DLD1 (cell line): ENCODE results near the gene FBXW11.

Experiments
- in situ Hi-C: cut with HindIII; loops from 2 replicates; pipeline ENCODE4 v1.10.0; 2017; ENCODE audit warnings: low sequenced_read_pairs

Gene FBXW11

DNA sequence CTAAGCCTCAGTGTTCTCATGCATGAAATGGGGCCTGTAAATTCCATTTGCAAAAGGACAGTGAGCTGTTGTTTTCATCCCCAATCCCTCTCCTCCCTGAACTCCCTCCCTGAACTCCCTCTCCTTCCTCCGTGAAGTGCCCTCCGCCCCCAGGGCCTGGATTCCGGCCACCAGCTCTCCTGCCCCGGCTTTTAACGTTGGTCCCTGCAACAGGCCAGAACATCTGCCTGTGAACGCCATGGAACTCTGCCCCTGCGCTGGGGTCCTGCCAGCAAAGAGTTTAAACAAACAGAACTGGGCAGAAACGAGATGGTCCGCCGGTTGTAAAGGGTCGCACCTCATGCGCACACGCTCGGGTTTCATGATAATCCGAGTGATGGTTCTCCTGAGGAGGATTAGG, 158.4 kb downstream of the FBXW11 start:
- in situ Hi-C loops, result no loop called here

DNA sequence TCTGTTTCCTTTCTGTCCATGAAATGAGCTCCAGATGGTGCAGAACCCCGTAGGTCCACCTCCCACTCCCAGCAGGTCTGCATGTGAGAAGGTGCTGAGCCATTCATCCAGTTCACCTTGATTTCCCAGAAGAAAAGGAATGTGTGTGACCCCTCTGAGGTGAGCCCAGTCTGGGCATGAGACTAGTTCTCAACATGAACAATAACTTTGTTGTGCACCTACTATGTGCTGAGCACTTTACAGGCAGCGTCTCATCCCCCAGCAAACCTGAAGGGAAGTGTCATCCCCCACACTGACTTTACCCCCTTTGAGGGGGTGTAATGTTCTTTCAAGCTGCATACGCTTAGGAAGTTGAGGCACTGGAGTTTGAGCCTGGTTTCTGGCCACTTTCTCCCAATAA, 159.4 kb downstream of the FBXW11 start:
- in situ Hi-C loops, result no loop called here

DNA sequence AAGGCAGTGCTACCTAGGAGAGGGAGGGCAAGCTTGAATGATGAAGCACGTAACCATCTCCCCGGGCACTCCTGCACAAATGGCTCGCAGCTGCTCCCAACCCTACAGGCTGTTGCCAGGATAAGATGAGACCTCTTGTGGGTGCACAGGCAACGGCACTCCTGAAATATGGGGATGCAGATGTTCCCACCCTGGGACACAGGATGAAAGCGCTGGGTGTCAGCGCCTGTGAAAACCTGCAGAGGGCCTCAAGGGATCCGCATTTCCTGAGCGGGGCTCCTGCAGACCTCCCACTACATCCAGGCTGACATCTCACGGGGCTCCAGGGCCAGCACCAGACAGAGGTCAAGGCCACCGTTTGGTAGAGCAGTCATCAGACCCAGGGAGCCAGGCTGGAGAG, 160.1 kb downstream of the FBXW11 start:
- in situ Hi-C loops, result no loop called here

DNA sequence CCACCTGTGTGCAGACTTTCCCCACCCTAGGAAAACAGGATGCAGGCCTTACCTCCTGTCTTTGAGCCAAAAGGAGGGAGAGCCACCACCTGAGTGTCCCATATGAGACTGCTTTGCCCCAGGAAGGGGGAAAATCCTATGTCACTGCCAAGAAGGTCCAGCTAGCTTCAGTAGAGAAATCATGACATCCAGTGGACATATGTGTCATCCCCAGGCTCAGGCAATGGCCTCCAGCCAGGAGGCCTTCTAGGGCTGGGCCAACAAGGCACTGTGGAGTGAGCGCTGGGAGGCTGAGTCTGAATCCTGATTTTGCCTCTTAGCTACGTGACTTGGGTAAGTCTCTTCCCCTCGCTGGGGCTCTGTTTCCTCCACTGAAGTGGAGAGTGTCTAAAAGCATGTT, 160.6 kb downstream of the FBXW11 start:
- in situ Hi-C loops, result no loop called here

DNA sequence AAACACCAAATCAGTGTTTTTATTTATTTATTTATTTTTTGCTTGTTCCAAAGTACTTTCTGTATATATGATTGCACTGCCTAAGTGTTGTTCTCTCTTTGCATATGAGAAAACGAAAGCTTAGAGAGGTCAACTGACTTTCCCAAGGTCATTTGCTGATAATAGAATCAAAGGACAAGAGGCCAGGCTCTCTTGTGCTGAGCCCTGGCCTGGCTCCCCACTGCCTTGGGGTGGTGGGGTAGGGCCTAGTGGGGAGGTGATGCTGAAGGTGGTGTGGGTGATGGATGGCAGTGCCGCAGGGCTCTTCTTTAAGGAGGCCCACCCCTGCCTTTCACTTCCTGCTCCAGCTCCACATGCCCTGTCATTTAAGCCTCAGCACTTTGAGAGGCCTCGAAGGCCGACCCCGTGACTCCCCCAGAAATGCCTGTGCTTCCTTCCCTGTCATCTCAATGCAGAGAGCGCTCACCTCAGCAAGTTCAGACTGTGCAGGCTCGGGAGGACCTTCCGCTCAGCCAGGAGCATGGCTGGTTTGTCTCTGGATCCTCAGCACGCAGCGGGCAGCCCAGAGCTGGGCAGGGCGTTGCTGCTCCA, 161.3 kb downstream of the FBXW11 start:
- in situ Hi-C loops, result no loop called here

DNA sequence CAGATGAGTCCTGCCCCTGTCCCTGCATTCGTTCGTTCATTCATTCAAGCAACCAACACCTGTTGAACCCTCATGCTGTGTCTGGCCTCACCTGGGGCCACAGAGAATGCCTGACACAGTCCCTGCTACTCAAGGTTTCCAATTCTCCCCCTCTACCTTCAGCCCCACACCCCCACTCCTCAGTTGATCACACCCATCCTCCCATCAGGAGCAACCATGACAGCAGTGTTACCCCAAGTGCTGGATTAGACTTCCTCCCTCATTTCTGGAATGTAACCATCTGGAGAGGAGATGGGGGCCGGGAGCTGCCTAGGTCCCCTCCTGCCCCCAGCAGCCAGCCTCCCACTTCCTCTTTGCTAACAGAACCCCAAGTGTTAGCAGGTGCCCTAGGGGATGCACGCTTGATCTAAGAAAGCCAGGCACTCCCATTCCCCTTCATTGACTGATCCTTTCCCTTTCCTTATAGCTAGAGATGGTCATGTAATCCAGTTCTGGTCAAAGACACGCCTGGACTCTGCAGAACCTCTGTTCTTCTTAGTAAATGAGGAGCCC, 163.6 kb downstream of the FBXW11 start:
- in situ Hi-C loops, result no loop called here

DNA sequence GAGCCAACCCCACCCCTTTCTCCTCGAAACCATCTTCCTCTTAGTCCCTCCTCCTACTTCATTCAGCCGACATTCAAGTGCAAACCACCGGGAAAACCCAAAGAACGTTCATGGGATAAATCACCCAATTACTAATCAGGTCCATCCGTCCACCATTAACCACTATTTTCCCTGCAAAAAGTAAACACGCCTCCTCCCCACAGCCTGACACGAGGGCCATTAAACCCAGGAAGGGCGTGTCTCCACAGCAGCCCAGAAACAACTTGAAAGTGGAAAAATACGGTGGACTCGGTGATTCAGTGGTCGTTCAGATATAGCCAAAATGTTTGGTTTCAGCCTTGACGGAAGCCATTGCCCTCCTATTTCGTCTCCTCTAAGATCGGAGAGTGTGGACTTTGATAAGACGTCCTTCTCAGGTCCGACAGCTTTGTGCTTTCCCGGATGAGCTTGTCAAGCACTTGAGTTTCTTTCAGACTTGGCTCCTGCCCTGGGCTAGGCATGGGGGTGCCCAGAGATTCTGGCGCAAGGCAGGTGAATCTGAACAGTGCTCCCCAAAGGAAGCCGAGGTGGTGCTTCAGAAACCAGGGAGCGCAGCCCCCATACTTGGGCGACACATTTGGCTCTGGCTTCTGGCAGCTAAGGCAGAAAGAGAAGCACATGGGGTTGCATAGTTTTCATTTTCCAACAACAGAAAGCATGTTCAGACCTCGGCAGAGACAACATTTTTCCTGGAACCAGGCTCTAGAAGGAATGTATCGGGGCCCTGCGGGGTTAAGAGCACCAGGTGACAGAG, 164.3 kb downstream of the FBXW11 start:
- in situ Hi-C loops, result no loop called here

DNA sequence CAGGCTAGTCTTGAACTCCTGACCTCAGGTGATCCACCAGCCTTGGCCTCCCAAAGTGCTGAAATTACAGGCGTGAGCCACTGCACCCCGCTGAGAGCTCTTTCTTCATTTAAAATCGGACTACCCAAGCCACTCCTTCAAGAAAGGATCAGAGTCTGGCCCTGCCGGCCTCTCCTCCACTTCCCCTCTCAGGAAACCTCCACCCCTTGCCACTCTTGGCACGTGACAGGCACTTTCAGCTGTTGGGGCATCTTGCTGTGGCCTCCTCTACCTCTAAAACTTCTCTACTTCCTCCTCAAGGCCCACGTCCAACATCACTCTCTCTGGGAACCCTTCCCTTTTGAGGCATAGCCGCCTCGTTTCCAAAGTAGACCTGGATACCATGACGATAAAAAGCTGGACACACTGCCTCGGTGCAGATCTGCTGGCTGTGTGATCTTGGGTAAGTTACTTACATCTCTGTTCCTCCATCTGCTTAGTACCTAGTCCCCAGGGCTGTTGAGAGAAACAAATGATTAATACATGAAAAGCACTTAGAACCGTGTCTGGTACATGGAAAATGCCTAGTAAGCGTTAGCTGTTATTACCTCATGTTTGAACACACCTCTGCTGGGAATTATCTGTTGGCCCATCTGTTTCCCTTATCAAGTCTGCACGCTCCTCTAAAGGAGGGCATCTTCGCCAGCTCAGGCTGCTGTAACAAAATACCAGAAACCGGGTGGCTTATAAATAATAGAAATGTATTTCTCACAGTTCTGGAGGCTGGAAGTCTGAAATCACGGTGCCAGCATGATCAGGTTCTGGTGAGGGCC, 165.5 kb downstream of the FBXW11 start:
- in situ Hi-C loops, result no loop called here

DNA sequence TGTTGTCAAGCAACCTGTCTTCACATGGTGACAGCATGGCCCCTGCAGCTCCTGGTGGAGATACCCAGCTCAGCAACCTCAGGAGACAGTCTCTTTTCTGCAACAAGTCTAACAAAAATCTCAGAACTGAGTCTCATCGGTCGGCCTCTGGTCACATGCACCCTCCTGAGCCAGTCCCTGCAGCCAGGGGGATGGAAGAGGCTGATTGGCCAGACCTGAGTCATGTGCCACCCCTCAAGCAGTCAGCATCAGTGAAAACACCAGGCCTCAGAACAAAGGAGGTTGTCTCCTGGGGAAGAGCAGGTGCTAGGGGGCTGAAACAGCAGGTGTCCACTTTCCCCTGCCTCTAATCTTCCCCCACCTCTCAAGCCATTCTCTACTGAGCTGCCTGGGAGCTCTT, 166.4 kb downstream of the FBXW11 start:
- in situ Hi-C loops, result no loop called here

DNA sequence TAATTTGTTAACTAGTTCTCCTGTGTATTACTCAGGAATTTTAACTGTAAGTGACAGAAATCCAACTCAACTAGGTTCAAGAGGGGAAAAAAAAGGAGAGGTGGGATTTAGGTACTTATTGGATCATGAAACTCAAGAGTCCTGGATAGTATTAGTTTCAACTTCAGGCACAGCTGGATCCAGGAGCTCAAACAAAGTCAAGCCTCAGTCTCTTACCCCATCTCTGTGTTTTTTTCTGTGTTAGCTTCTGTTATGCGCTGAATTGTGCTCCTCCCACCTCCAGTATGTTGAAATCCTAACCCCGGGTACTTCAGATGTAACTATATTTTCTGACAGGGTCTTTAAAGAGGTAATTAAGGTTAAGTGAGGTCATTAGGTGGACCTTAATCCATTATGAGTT, 167.3 kb downstream of the FBXW11 start:
- in situ Hi-C loops, result no loop called here

DNA sequence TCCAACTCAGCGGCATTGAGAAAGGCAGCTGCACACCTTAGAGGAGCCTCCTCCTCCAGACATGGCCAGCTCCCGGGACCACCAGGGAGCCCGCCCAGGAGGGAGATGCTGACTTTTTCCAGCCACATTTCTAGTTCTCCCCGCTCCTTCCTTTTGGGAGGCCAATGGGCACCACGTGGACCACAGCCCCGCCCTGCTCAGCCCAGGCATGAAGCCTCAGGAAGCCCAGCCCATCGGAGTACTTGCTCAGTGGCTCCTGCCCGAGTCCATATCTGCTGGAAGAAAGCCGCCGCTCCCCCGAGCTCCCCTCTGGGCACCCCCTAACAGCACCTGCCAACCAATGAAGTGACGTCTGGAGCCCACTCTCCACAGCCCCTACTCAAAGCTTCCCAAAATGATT, 168.4 kb downstream of the FBXW11 start:
- in situ Hi-C loops, result no loop called here

DNA sequence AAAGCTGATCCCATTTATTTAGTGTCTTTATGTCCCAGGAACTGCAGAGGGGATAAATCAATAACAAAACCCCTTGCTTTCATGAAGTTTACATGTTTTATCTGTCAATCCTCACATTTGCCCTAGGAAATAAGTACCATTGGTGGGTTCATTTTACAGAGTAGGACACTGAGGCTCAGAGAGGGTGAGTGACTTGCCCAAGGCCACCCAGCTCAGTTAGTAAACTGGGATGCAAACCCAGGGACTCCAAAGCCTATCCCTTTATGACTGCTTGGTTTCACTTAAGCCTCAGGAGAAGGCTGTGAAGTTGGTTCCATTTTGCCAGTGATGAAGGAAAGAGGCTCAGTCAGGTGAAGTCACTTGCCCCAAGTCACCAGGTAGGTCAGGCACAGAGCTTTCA, 168.9 kb downstream of the FBXW11 start:
- in situ Hi-C loops, result no loop called here

DNA sequence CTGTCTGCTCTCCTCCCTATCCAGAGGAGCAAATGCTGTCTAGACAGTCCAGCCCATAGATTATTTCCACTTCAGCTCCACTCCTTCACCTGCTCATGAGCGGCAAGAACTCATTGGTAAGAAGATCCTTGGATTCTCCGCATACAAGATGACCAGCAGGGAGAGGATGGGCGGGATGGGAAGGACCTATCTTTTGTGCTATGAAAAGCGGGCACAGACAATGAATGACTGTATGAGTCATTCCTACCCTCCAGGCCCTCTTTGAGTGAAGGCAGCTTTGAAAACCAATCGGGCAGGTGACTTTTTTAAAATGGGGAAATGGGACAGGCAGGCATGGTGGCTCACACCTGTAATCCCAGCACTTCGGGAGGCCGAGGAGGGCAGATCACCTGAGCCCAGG, 171.4 kb downstream of the FBXW11 start:
- in situ Hi-C loops, result no loop called here

DNA sequence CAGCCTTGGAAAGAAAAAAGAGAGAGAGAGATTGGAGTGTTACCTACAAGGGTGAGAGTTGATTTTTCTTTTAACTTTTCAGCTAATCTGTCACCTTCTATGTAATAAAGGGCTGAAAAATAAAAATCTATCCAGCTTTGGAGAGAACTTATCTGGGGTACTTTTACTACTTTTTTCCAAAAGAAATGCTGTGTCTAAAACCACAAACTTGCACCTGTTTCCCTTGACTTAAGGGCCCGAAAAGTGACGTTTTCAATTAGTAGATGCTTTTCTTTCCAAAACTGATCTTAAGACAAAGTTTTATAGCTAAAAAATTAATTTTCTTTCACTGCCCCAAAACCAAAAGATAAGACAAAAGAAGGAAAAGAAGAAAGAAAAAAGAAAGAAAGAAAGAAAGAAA, 172.0 kb downstream of the FBXW11 start:
- in situ Hi-C loops, result no loop called here

DNA sequence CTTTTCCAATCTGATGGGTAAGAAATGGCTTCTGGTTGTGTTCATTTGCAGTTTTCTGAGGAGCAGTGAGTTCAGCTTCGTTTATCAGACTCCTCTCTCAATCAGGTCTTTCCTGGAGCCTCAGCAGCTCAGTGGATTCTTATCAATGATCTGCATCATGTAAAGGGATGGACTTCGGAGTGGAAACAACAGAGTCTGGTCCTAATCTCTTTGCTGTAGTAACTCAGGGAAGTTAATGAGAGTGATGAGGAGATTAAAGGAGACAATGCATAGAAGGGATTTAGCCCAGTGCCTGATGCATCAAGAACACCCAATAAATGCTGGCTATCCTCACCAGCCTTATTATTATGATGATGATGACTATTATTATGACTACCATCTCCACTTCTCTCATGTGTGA, 173.7 kb downstream of the FBXW11 start:
- in situ Hi-C loops, result no loop called here

DNA sequence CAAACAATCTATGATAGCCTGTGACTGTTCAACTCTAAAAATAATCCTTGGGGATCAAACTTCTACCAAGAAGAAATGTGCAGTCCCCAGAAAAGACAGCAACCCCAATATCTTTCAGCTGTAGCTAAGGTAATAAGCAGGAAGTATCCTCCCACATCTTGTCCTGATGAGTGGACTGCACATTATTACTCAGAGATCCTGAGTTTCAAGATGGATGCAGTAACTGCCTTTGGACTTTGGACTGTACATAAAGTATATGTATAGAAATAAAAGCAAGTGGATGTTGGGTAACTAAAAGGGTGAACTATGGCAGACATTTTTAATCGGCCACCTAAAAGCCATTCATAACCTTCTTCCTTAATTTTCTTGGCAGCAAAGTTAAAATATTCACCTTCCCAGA, 175.8 kb downstream of the FBXW11 start:
- in situ Hi-C loops, result no loop called here

DNA sequence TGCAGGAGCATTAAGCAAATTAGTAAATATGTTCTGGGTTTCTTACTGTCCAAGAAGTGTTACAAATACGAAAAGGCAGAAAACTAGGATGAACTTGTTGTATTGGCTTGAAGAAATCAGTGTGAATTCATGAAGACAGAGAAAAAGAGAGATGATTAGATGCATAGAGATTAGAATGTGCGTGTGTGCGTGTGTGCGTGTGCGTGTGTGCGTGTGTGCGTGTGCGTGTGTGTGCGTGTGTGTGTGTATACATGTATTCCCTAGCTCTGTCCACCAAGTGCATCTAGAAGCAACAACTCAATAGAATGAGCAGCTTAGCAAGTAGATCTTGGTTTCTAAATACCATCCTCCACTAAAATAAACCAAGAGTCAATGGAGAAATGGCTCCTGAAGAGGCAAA, 179.3 kb downstream of the FBXW11 start:
- in situ Hi-C loops, result no loop called here

DNA sequence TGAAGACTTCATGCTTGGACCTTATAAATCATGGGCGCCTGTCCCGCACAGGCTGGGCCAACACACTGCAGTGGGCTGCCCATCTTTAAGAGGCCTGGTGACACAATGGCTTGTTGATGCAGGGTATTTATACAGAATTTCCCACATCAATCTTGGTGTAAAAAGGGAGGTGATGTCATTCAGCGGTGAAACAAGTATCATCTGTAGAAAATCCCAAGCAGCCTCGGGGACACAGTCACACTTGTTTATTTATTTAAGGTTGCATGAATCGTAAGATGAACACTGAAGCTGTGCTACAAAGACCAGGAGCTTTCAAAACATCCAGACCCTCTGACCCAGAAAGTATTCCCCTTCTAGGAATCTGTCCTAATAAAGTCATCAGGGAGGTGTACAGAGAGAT, 180.3 kb downstream of the FBXW11 start:
- in situ Hi-C loops, result no loop called here

DNA sequence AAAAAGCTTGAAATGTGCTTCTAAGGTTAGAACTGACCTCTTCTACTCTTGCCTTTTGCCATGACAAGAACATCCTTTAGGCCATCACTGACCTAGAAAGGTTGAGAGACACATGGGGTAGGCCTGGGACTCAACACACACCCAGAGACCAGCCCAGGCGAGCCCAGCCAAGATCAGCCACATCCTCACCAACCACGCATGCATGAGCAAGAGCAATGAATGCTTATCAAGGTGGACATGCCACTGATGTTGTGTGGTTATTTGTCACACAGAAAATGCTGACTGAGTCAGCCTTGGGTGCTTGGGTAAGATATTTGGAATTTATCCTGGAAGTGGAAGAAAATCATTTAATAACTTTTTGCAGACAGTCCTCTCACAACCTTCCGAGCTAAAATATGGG, 181.4 kb downstream of the FBXW11 start:
- in situ Hi-C loops, result no loop called here

DNA sequence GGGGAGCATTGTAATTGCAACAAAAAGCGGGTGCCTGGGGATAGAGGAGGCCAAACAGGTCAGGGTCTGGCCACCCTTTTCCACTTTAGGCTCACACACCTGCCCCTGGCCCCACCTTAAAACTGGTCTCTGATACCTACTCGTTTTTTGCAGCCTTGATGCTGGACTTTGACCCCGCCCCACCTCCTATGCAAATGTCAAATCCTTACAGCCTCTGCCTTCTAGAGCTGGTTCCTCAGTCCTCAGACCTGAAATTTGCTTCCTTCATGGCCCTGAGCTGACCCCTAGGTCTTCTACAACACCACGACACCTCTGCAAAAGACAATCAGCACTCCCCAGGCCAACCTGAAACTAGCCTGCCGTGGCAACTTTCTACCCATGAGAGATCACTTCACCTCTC, 183.2 kb downstream of the FBXW11 start:
- in situ Hi-C loops, result no loop called here

DNA sequence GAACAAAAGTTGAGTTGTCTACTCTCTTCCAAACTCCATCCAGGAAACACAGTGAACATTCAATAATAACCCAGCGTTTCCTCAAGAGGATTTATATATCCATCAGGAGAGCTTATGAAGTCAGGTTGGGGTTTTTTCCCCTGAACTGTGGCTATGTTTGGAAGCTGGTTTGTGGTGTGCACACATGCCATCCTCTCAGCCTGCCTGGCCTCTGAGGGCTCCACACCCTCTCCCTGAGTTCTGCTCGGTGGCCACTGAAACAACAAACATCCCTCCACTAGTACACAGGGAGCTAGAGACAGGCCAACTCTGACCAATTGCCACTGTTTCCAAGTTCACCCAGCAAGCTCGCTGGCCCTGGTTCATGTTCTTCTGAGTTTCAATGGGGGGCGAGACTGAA, 185.2 kb downstream of the FBXW11 start:
- in situ Hi-C loops, result no loop called here

DNA sequence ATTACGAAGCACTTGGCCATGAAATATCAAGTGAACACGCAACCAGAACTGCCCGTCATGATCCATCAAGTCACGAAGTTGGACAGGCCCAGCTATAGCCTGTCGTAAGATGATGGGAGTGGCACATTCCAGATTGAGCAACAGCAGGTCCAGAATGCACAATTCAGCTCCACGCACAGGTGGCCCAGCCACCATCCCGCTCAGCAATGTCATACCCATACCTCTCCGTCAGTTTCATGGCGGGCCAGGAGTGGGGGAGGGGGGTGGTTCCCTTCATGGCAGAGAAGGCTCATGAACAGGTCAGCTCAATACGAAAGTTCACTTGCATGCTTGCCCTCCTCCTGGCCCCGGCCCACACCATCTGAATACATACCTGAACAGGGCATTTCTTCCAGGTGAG, 185.9 kb downstream of the FBXW11 start:
- in situ Hi-C loops, result no loop called here
